Spleen (tissue), 11 donors: ENCODE measurements around the gene IRS1. TPM values are rescaled to one million over a fixed set of nuclear protein-coding genes. Genes with fewer than 3 reads are reported as not detected.

Experiments
- DNase-seq: peaks from one replicate; pipeline ENCODE4 v3.0.0-alpha.2; 2020
- H3K27ac ChIP-seq, 8 donors: fragments of 200-600 bp; sonication (generic) in 7 of 8; 1 replicate in 4 of 8; 2 replicates in 4 of 8; pipeline versions ENCODE4 v1.5.0 to v1.8.0; 2016 to 2021; ENCODE audit warnings: inconsistent platforms in 4 of 8, mild to moderate bottlenecking in 4 of 8, moderate library complexity in 1 of 8
- H3K27me3 ChIP-seq, 7 donors: fragments of 200-600 bp; sonication (generic) in 6 of 7; replicated peaks in 1 of 7; 1 replicate in 4 of 7; 2 replicates in 3 of 7; pipeline versions ENCODE4 v1.5.0 to v1.8.0; 2016 to 2021; ENCODE audit warnings: inconsistent platforms in 3 of 7, mild to moderate bottlenecking in 1 of 7
- H3K36me3 ChIP-seq, 6 donors: fragments of 200-600 bp; sonication (generic) in 5 of 6; 1 replicate in 4 of 6; 2 replicates in 2 of 6; pipeline versions ENCODE4 v1.5.0 to v1.8.0; 2016 to 2021; ENCODE audit warnings: inconsistent platforms in 2 of 6
- H3K4me1 ChIP-seq, 6 donors: fragments of 200-600 bp; sonication (generic) in 5 of 6; 1 replicate in 3 of 6; 2 replicates in 3 of 6; pipeline versions ENCODE4 v1.5.0 to v1.8.0; 2016 to 2021; ENCODE audit warnings: inconsistent platforms in 3 of 6
- H3K4me3 ChIP-seq, 8 donors: fragments of 200-600 bp; sonication (generic) in 7 of 8; 1 replicate in 4 of 8; 2 replicates in 4 of 8; pipeline versions ENCODE4 v1.5.0 to v1.8.0; 2016 to 2021; ENCODE audit warnings: inconsistent platforms in 4 of 8, mild to moderate bottlenecking in 4 of 8, moderate library complexity in 2 of 8
- H3K9me3 ChIP-seq, 8 donors: fragments of 200-600 bp; sonication (generic) in 7 of 8; 1 replicate in 4 of 8; 2 replicates in 4 of 8; pipeline versions ENCODE4 v1.5.0 to v1.8.0; 2016 to 2021; ENCODE audit warnings: inconsistent platforms in 4 of 8
- CTCF ChIP-seq, 11 experiments: fragments of 200-600 bp in 7 of 11; fragments of 450-650 bp in 4 of 11; sonication (generic) in 4 of 11; IDR thresholded peaks in 8 of 11; conservative IDR thresholded peaks in 3 of 11; 1 replicate in 7 of 11; 2 replicates in 4 of 11; pipeline versions ENCODE4 v1.4.0 to v1.8.0; 2016 to 2021; ENCODE audit warnings: antibody characterized with exemption in 11 of 11, inconsistent platforms in 4 of 11, mild to moderate bottlenecking in 1 of 11
- POLR2A ChIP-seq, 3 donors: fragments of 450-650 bp; IDR thresholded peaks; one replicate each; pipeline ENCODE4 v1.5.1; 2017; ENCODE audit warnings: antibody characterized with exemption in 3 of 3, mild to moderate bottlenecking in 1 of 3
- POLR2AphosphoS5 ChIP-seq, 3 donors: sonication (generic); formaldehyde crosslinking; IDR thresholded peaks; one replicate each; pipeline ENCODE4 v1.5.1; 2017; ENCODE audit warnings: antibody characterized with exemption in 3 of 3
- WGBS, 5 donors: extraction: QIAGEN DNeasy Blood & Tissue Kit in 3 of 5; methylation state at CpG; one replicate each; pipeline versions ENCODE4 v1.1.5 to v1.1.7; 2013 to 2018; 5-methylcytosine and 5-hydroxymethylcytosine counted together
- intact Hi-C: fragments of 100-400 bp; cut with DNase I; formaldehyde crosslinking; loops from one replicate; pipeline ENCODE4 v1.15.0; 2023; ENCODE audit warnings: low total_unique reads
- polyA plus RNA-seq, 3 donors: library from polyadenylated mRNA; stranded (reverse); fragments of 200-250 nt; gene quantifications; one replicate each; pipeline ENCODE4 v1.2.1, GENCODE V29; 2013
- total RNA-seq, 7 donors: library from RNA; depleted of rRNA in 3 of 7; stranded (reverse); fragments of >200 nt in 3 of 7; fragmentation: NEBNext Ultra II Directional in 4 of 7; extraction: Animal tissue kit (Norgen Biotek cat#: 25700) in 4 of 7; gene quantifications; one replicate each; pipeline versions ENCODE4 v1.1.0 to v1.2.1, GENCODE V29; 2016 to 2021
- donor health status: healthy with polysubstance abuse.
- donor health status: DM: no; HTN: no; CAD: no; lungs with moderate emphysema.
- donor health status: DM: no; HTN: no; CAD: no.
- donor health status: Bipolar disorder and iron deficiency.
- donor health status: healthy.
- donor health status: DM: no; HTN: no; CAD: no.
- donor health status: DM: yes; HTN: yes; CAD: no.

The IRS1 gene
- total and polyA plus RNA-seq, 10 donors, result 0.89 to 11.6 (median 8.2) TPM

- intact Hi-C loops, result no loop called here
Observed at GRCh38 chr2:226832061-226832460, 32.4 kb upstream of the IRS1 start.

GRCh38 chr2:226831266-226831665 lies 31.6 kb upstream of the IRS1 start:
- Histone ChIP-seq H3K27me3 (no peaks in the 10 kb centered on the region), H3K4me3 (no peak overlapping the region), H3K9me3 (no peaks in the 10 kb centered on the region), H3K27ac (no peak overlapping the region), H3K4me1 (peaks cover 9 to 23% (median 16%) of the 10 kb centered on the region in 6 donors), H3K36me3 (peaks cover 0 to 7% (median 0%) of the 10 kb centered on the region in 6 donors)
- TF ChIP-seq CTCF (IDR thresholded peaks at IDR 0.05 in 8 of 11, conservative IDR thresholded peaks at IDR 0.05 in 3 of 11) (no peak), POLR2A (IDR thresholded peaks at IDR 0.05) (no peak), POLR2AphosphoS5 (IDR thresholded peaks at IDR 0.05) (no peak)
- 89 to 96% (median 91%) methylated on average over 4 of the region's 4 CpGs for WGBS, 5 donors
- intact Hi-C loops, result no loop called here
- DNase-seq, result no peak

More at GRCh38 chr2:226832061-226832460, 32.4 kb upstream of the IRS1 start:
- peaks cover 13 to 30% (median 21%) of the 10 kb centered on the region in 6 donors for H3K4me1 ChIP-seq
- 93 to 100% (median 97%) methylated on average over 1 of the region's 1 CpG for WGBS, 5 donors
- no peaks in the 10 kb centered on the region for H3K27me3 ChIP-seq
- no peaks in the 10 kb centered on the region for H3K9me3 ChIP-seq
- no peak for DNase-seq
- TF ChIP-seq POLR2AphosphoS5 (IDR thresholded peaks at IDR 0.05) (no peak), CTCF (IDR thresholded peaks at IDR 0.05 in 8 of 11, conservative IDR thresholded peaks at IDR 0.05 in 3 of 11) (no peak), POLR2A (IDR thresholded peaks at IDR 0.05) (no peak)
- no peak overlapping the region for H3K27ac ChIP-seq
- peaks cover 0 to 7% (median 0%) of the 10 kb centered on the region in 6 donors for H3K36me3 ChIP-seq
- H3K4me3 ChIP-seq, result no peak overlapping the region

- Histone ChIP-seq H3K4me1 (peaks cover 7 to 16% (median 13%) of the 10 kb centered on the region in 6 donors), H3K27ac (no peak overlapping the region), H3K36me3 (peaks cover 0 to 7% (median 0%) of the 10 kb centered on the region in 6 donors), H3K4me3 (no peak overlapping the region), H3K9me3 (no peaks in the 10 kb centered on the region), H3K27me3 (no peaks in the 10 kb centered on the region)
- intact Hi-C loops, result loop anchor here (10.0 kb wide), 1 partner anchor 155 kb away; no protein-coding TSS in a partner anchor
- no peak for DNase-seq
- no peak for TF ChIP-seq POLR2AphosphoS5 (IDR thresholded peaks at IDR 0.05)
- no peak for TF ChIP-seq POLR2A (IDR thresholded peaks at IDR 0.05)
- TF ChIP-seq CTCF (IDR thresholded peaks at IDR 0.05 in 8 of 11, conservative IDR thresholded peaks at IDR 0.05 in 3 of 11), result no peak
- WGBS, 5 donors, result 80 to 85% (median 84%) methylated on average over 8 of the region's 8 CpGs
Observed at GRCh38 chr2:226829721-226830631, 30.4 kb upstream of the IRS1 start.

- WGBS, 5 donors, result 68 to 84% (median 75%) methylated on average over 2 of the region's 2 CpGs
- no peak overlapping the region for H3K4me3 ChIP-seq
- intact Hi-C loops, result loop anchor here (10.0 kb wide), 1 partner anchor 157 kb away; no protein-coding TSS in a partner anchor
Observed at GRCh38 chr2:226828191-226828590, 28.6 kb upstream of the IRS1 start.

More at GRCh38 chr2:226828191-226828590, 28.6 kb upstream of the IRS1 start:
- no peak for DNase-seq
- H3K27ac ChIP-seq, result no peak overlapping the region
- H3K36me3 ChIP-seq, result peaks cover 0 to 7% (median 0%) of the 10 kb centered on the region in 6 donors
- H3K4me1 ChIP-seq, result no peaks in the 10 kb centered on the region
- H3K27me3 ChIP-seq, result no peaks in the 10 kb centered on the region
- peaks cover 0 to 7% (median 0%) of the 10 kb centered on the region in 8 donors for H3K9me3 ChIP-seq
- TF ChIP-seq POLR2A (IDR thresholded peaks at IDR 0.05) (no peak), CTCF (IDR thresholded peaks at IDR 0.05 in 8 of 11, conservative IDR thresholded peaks at IDR 0.05 in 3 of 11) (no peak), POLR2AphosphoS5 (IDR thresholded peaks at IDR 0.05) (no peak)
